ENCODE data around the gene HDAC8. TPM values are rescaled to one million over a fixed set of nuclear protein-coding genes. Genes with fewer than 3 reads are reported as not detected.

The HDAC8 gene
- total RNA-seq, 1 donor from 2014 or later, result 22.3 TPM

DNA sequence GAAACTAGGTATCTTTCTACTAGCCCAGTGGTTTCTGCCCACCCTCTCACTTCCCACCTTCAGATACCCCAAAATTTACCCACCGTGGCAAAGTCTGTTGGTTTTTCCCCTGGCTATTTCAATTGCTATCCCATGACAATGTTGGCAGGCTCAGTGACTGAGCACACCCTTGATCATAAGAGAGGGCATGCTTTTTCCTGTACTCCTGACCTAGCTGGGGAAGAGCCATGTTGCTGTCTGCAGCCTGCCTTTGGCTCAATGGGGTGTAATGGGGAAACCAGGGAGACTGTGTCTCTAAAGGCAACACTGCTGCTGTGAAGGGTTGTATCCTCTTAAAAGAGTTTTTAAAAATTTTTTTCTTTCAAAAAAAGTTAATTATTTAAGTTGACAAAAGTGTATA, 176.5 kb downstream of the HDAC8 start:
- no peak for DNase-seq (ENCODE audit: low read depth)
- peaks cover 2% of the 10 kb centered on the region for H3K27me3 ChIP-seq (ENCODE audit: control insufficient read depth, insufficient read depth, low read length)
- H3K4me3 ChIP-seq (ENCODE audit: low read depth, low read length), result no peak overlapping the region
- no peaks in the 10 kb centered on the region for H3K36me3 ChIP-seq (ENCODE audit: control insufficient read depth, insufficient read depth, low read length)
- TF ChIP-seq, protein P1, sequence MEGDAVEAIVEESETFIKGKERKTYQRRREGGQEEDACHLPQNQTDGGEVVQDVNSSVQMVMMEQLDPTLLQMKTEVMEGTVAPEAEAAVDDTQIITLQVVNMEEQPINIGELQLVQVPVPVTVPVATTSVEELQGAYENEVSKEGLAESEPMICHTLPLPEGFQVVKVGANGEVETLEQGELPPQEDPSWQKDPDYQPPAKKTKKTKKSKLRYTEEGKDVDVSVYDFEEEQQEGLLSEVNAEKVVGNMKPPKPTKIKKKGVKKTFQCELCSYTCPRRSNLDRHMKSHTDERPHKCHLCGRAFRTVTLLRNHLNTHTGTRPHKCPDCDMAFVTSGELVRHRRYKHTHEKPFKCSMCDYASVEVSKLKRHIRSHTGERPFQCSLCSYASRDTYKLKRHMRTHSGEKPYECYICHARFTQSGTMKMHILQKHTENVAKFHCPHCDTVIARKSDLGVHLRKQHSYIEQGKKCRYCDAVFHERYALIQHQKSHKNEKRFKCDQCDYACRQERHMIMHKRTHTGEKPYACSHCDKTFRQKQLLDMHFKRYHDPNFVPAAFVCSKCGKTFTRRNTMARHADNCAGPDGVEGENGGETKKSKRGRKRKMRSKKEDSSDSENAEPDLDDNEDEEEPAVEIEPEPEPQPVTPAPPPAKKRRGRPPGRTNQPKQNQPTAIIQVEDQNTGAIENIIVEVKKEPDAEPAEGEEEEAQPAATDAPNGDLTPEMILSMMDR (IDR thresholded peaks at IDR 0.05; ENCODE audit: insufficient read depth, low read length, poor library complexity, severe bottlenecking), result no peak

DNA sequence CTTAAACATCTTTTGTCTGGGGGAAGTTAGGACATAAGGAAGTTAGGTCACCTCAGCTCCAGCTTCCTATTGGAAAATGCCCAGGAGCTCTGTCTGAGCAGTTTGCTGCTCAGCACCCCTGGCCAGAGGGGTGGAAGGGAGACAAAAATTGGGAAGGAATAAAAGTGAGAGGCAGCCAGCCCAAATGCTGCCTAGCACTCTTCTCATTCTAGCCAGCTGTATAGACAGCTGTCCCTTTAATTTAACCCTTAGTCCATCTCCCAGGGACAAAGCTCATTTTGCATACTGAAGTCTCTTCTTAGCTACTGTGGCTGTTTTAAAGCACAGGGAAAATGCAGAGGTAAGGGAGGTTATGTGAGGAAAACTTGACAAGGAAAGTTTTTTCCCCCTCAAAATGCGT, 177.4 kb downstream of the HDAC8 start:
- no peaks in the 10 kb centered on the region for H3K36me3 ChIP-seq (ENCODE audit: control insufficient read depth, insufficient read depth, low read length)
- no peak for DNase-seq (ENCODE audit: low read depth)
- H3K27me3 ChIP-seq (ENCODE audit: control insufficient read depth, insufficient read depth, low read length), result peaks cover 4% of the 10 kb centered on the region
- TF ChIP-seq, protein P1 (IDR thresholded peaks at IDR 0.05; ENCODE audit: insufficient read depth, low read length, poor library complexity, severe bottlenecking), result no peak
- no peak overlapping the region for H3K4me3 ChIP-seq (ENCODE audit: low read depth, low read length)

DNA sequence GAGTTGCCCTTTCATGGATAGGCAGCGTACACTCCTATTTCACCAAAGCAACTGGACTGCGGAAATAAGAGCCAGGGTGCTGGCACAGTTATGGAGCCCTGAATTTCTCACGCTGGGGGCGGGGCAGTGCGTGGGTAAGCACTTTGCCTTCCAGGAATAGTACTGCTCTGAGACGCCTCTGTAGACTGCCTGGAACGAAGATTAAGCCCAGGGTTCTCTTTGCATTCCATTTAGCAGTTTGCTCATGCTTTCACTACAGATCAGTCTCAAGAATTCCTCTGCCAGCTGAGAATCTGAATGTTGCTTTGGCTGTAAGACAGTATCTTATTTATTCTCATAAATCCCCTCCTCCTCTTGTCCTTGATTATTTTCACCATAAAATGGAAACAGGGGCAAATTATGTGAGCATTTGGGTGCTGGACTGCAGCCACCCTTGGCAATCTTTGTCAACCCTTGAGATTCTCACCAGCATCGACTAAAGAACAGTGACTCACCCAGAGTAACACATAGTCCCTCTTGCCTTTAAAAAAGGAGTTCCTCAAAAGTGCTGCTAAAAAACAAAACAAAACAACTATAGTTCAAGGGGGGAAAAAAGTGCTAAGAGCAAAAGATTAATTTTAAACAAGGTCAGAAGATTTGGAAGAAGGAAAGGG, 178.0 kb downstream of the HDAC8 start:
- peaks cover 4% of the 10 kb centered on the region for H3K27me3 ChIP-seq (ENCODE audit: control insufficient read depth, insufficient read depth, low read length)
- DNase-seq (ENCODE audit: low read depth), result no peak
- TF ChIP-seq, protein P1 (IDR thresholded peaks at IDR 0.05; ENCODE audit: insufficient read depth, low read length, poor library complexity, severe bottlenecking), result no peak
- no peaks in the 10 kb centered on the region for H3K36me3 ChIP-seq (ENCODE audit: control insufficient read depth, insufficient read depth, low read length)
- H3K4me3 ChIP-seq (ENCODE audit: low read depth, low read length), result no peak overlapping the region

DNA sequence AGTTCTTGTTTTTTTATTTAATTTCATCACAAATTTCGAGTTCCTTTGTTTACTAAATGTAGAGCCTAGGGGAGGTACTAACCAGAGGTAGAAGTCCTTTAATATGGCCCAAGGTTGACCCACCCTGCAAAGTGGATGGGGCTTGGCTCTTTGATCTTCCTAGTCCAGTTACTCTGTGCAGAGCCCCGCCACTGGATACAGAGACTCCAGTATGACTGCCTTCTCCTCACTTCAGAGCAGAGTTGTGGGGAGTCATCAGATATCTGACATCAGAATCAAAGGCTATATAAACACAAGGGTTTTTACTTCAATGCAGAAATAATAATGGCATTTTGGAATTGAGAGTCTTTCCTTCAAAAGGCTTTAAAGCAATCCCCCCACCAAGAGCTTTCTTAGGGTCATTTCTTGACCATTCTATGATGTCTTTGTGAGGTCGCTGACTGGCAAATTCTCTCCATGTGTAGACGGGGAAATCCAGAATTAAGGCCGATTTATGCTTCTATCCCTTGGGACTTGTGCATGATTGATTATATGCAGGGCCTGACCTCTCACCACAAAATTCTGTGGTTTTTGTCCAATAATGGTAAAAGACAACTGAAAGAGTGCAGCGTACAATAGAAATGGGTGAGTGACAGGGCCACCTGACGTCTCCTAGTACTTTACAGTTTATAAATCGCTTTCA, 178.7 kb downstream of the HDAC8 start:
- DNase-seq (ENCODE audit: low read depth), result no peak
- Histone ChIP-seq H3K36me3 (ENCODE audit: control insufficient read depth, insufficient read depth, low read length) (no peaks in the 10 kb centered on the region), H3K4me3 (ENCODE audit: low read depth, low read length) (no peak overlapping the region), H3K27me3 (ENCODE audit: control insufficient read depth, insufficient read depth, low read length) (peaks cover 4% of the 10 kb centered on the region)
- TF ChIP-seq, protein P1 (IDR thresholded peaks at IDR 0.05; ENCODE audit: insufficient read depth, low read length, poor library complexity, severe bottlenecking), result no peak

DNA sequence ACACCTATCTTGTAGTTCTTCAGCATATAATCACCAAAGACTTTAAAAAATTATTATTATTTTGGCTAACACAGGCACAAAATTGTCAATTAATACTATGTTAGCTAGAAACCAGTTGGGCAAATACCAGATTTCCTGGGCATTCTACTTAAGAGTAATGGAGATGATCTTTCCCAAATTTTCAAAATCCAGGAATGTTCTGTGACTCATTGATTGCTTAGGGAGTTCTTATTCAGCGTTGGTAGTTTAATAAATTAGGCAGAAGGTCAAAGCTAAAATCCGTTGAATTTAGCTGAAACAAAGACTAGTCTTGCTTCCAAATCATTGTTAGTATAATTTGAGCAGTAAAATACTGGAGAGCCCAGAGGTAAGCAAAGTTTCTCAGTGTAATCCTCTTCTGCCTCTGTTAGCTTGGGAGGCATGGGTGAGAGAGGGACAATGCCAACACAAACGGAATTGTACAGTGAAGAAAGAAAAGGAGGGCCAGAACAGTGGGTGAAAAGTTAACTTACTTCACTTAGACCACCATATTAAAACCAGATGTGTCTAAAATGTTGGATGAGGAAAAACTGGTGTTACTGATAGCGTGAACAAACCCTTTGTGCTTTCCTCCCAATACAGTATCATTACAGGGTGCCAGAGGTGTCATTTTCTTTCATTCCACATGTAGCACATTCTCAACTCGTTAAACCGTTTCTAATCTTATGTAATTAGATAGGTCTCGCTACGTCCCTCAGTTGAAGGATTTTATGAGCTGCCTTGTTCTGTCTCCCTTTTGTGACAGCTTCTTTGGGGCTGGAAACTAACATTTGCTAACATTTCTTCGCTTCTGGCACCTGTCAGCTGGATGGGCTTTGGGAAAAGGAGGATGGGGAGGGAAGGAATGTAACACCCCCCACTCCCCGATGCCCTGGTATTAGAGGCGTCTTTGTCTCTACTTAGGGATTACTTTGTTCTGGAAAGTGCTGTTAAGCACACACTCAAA, 179.5 kb downstream of the HDAC8 start:
- no peak for DNase-seq (ENCODE audit: low read depth)
- TF ChIP-seq, protein P1 (IDR thresholded peaks at IDR 0.05; ENCODE audit: insufficient read depth, low read length, poor library complexity, severe bottlenecking), result no peak
- no peak overlapping the region for H3K4me3 ChIP-seq (ENCODE audit: low read depth, low read length)
- no peaks in the 10 kb centered on the region for H3K36me3 ChIP-seq (ENCODE audit: control insufficient read depth, insufficient read depth, low read length)
- peaks cover 4% of the 10 kb centered on the region for H3K27me3 ChIP-seq (ENCODE audit: control insufficient read depth, insufficient read depth, low read length)

All from kidney epithelial cell (primary cell).